ENCODE data around the gene NRG2.

DNA sequence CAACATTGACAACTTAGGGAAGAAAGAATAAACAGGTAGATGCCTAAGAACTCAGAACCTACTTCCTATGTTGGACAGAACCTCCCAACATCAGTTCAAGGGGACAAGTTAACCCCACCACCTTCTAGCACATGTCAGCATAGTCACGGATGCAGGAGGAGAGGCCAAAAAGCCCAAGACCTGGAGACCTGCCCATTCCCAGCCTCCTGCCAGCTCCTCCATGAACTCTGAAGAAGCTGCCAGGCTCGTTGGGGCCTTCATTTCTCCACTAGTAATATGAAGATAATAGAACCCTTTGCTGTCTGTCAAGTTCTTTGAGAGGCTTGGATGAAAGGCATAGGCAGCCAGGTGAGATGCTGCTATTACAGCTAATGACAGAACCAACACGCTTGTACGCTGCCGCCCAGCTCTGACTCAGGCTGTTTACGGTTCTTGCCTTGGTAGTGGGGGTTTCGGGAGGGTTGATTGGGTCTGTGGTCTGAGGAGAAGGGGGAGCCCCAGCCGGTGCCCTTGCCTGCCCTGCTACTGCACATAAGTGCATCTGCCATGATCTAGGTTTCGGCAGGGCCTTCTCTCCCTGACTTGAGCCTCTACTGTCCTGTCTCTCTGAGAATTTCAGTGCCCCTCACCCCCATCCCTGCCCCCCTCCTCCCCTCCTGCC is 82.2 kb downstream of the NRG2 start:
- TF ChIP-seq, protein P1, sequence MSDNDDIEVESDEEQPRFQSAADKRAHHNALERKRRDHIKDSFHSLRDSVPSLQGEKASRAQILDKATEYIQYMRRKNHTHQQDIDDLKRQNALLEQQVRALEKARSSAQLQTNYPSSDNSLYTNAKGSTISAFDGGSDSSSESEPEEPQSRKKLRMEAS (IDR thresholded peaks at IDR 0.05), result no peak
- TF ChIP-seq, protein P2, sequence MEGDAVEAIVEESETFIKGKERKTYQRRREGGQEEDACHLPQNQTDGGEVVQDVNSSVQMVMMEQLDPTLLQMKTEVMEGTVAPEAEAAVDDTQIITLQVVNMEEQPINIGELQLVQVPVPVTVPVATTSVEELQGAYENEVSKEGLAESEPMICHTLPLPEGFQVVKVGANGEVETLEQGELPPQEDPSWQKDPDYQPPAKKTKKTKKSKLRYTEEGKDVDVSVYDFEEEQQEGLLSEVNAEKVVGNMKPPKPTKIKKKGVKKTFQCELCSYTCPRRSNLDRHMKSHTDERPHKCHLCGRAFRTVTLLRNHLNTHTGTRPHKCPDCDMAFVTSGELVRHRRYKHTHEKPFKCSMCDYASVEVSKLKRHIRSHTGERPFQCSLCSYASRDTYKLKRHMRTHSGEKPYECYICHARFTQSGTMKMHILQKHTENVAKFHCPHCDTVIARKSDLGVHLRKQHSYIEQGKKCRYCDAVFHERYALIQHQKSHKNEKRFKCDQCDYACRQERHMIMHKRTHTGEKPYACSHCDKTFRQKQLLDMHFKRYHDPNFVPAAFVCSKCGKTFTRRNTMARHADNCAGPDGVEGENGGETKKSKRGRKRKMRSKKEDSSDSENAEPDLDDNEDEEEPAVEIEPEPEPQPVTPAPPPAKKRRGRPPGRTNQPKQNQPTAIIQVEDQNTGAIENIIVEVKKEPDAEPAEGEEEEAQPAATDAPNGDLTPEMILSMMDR (IDR thresholded peaks at IDR 0.05 in 2 of 3, conservative IDR thresholded peaks at IDR 0.05 in 1 of 3; ENCODE audit: borderline replicate concordance in 1 of 3, insufficient read depth in 1 of 3, low read depth in 2 of 3, low read length in 2 of 3), result no peak
- no peak for TF ChIP-seq POLR2A (IDR thresholded peaks at IDR 0.05; ENCODE audit: borderline replicate concordance, extremely low read depth, insufficient read depth, insufficient read length)
- TF ChIP-seq SP1 (IDR thresholded peaks at IDR 0.05; ENCODE audit: low read depth), result no peak
- no peak for TF ChIP-seq EZH2phosphoT487 (IDR thresholded peaks at IDR 0.05; ENCODE audit: borderline replicate concordance)
- TF ChIP-seq, protein P3, sequence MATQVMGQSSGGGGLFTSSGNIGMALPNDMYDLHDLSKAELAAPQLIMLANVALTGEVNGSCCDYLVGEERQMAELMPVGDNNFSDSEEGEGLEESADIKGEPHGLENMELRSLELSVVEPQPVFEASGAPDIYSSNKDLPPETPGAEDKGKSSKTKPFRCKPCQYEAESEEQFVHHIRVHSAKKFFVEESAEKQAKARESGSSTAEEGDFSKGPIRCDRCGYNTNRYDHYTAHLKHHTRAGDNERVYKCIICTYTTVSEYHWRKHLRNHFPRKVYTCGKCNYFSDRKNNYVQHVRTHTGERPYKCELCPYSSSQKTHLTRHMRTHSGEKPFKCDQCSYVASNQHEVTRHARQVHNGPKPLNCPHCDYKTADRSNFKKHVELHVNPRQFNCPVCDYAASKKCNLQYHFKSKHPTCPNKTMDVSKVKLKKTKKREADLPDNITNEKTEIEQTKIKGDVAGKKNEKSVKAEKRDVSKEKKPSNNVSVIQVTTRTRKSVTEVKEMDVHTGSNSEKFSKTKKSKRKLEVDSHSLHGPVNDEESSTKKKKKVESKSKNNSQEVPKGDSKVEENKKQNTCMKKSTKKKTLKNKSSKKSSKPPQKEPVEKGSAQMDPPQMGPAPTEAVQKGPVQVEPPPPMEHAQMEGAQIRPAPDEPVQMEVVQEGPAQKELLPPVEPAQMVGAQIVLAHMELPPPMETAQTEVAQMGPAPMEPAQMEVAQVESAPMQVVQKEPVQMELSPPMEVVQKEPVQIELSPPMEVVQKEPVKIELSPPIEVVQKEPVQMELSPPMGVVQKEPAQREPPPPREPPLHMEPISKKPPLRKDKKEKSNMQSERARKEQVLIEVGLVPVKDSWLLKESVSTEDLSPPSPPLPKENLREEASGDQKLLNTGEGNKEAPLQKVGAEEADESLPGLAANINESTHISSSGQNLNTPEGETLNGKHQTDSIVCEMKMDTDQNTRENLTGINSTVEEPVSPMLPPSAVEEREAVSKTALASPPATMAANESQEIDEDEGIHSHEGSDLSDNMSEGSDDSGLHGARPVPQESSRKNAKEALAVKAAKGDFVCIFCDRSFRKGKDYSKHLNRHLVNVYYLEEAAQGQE (IDR thresholded peaks at IDR 0.05; ENCODE audit: low read depth), result no peak
- no peak for TF ChIP-seq FOSL1 (IDR thresholded peaks at IDR 0.05; ENCODE audit: low read depth)
- no peak for TF ChIP-seq EZH2 (IDR thresholded peaks at IDR 0.05)
- TF ChIP-seq SRF (IDR thresholded peaks at IDR 0.05; ENCODE audit: low read depth), result no peak
- no peak for TF ChIP-seq POLR2AphosphoS5 (IDR thresholded peaks at IDR 0.05; ENCODE audit: low read depth, low read length)
- TF ChIP-seq SIN3A (IDR thresholded peaks at IDR 0.05; ENCODE audit: low read depth), result no peak
- TF ChIP-seq JUND (IDR thresholded peaks at IDR 0.05), result no peak
- TF ChIP-seq RAD21 (IDR thresholded peaks at IDR 0.05; ENCODE audit: low read depth), result no peak
- no peak for TF ChIP-seq YY1 (IDR thresholded peaks at IDR 0.05; ENCODE audit: extremely low read depth, insufficient replicate concordance, low read depth, low read length)
